ENCODE data around the gene FADS6. TPM values are rescaled to one million over a fixed set of nuclear protein-coding genes. Genes with fewer than 3 reads are reported as not detected.
A peak's percentile ranks its signal among the peaks of the same experiment; 100 is the strongest.

Gene FADS6
- total and polyA plus RNA-seq, 2 experiments from 2014 or later = 0.42 to 0.73 TPM

- H3K27me3 Mint-ChIP-seq (ENCODE audit: insufficient read depth, low read depth, poor library complexity) = peaks cover 14% of the 10 kb centered on the region
- H2AFZ ChIP-seq = 0 out of 2 replicates have a peak overlapping the region, but pooled peaks have one; percentile 9
- TF ChIP-seq POLR2AphosphoS5 (IDR thresholded peaks at IDR 0.05; ENCODE audit: low read depth) = no peak
- TF ChIP-seq, protein P1, sequence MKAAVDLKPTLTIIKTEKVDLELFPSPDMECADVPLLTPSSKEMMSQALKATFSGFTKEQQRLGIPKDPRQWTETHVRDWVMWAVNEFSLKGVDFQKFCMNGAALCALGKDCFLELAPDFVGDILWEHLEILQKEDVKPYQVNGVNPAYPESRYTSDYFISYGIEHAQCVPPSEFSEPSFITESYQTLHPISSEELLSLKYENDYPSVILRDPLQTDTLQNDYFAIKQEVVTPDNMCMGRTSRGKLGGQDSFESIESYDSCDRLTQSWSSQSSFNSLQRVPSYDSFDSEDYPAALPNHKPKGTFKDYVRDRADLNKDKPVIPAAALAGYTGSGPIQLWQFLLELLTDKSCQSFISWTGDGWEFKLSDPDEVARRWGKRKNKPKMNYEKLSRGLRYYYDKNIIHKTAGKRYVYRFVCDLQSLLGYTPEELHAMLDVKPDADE (IDR thresholded peaks at IDR 0.05) = no peak
- TF ChIP-seq NANOG (IDR thresholded peaks at IDR 0.05; ENCODE audit: borderline replicate concordance) = no peak
- TF ChIP-seq EZH2phosphoT487 (IDR thresholded peaks at IDR 0.05; ENCODE audit: unreplicated experiment) = no peak
- TF ChIP-seq, protein P2, sequence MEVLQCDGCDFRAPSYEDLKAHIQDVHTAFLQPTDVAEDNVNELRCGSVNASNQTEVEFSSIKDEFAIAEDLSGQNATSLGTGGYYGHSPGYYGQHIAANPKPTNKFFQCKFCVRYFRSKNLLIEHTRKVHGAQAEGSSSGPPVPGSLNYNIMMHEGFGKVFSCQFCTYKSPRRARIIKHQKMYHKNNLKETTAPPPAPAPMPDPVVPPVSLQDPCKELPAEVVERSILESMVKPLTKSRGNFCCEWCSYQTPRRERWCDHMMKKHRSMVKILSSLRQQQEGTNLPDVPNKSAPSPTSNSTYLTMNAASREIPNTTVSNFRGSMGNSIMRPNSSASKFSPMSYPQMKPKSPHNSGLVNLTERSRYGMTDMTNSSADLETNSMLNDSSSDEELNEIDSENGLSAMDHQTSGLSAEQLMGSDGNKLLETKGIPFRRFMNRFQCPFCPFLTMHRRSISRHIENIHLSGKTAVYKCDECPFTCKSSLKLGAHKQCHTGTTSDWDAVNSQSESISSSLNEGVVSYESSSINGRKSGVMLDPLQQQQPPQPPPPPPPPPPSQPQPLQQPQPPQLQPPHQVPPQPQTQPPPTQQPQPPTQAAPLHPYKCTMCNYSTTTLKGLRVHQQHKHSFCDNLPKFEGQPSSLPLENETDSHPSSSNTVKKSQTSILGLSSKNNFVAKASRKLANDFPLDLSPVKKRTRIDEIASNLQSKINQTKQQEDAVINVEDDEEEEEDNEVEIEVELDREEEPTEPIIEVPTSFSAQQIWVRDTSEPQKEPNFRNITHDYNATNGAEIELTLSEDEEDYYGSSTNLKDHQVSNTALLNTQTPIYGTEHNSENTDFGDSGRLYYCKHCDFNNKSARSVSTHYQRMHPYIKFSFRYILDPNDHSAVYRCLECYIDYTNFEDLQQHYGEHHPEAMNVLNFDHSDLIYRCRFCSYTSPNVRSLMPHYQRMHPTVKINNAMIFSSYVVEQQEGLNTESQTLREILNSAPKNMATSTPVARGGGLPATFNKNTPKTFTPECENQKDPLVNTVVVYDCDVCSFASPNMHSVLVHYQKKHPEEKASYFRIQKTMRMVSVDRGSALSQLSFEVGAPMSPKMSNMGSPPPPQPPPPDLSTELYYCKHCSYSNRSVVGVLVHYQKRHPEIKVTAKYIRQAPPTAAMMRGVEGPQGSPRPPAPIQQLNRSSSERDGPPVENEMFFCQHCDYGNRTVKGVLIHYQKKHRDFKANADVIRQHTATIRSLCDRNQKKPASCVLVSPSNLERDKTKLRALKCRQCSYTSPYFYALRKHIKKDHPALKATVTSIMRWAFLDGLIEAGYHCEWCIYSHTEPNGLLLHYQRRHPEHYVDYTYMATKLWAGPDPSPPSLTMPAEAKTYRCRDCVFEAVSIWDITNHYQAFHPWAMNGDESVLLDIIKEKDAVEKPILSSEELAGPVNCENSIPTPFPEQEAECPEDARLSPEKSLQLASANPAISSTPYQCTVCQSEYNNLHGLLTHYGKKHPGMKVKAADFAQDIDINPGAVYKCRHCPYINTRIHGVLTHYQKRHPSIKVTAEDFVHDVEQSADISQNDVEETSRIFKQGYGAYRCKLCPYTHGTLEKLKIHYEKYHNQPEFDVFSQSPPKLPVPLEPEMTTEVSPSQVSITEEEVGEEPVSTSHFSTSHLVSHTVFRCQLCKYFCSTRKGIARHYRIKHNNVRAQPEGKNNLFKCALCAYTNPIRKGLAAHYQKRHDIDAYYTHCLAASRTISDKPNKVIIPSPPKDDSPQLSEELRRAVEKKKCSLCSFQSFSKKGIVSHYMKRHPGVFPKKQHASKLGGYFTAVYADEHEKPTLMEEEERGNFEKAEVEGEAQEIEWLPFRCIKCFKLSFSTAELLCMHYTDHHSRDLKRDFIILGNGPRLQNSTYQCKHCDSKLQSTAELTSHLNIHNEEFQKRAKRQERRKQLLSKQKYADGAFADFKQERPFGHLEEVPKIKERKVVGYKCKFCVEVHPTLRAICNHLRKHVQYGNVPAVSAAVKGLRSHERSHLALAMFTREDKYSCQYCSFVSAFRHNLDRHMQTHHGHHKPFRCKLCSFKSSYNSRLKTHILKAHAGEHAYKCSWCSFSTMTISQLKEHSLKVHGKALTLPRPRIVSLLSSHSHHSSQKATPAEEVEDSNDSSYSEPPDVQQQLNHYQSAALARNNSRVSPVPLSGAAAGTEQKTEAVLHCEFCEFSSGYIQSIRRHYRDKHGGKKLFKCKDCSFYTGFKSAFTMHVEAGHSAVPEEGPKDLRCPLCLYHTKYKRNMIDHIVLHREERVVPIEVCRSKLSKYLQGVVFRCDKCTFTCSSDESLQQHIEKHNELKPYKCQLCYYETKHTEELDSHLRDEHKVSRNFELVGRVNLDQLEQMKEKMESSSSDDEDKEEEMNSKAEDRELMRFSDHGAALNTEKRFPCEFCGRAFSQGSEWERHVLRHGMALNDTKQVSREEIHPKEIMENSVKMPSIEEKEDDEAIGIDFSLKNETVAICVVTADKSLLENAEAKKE (CRISPR knock-in tag; IDR thresholded peaks at IDR 0.05) = no peak
- TF ChIP-seq ZNF331 (CRISPR knock-in tag; IDR thresholded peaks at IDR 0.05; ENCODE audit: low read depth) = no peak
- TF ChIP-seq JUNB (IDR thresholded peaks at IDR 0.05; ENCODE audit: unreplicated experiment) = no peak
- no peak for TF ChIP-seq REST (IDR thresholded peaks at IDR 0.05; ENCODE audit: unreplicated experiment)
- no peak for TF ChIP-seq EZH2 (IDR thresholded peaks at IDR 0.05; ENCODE audit: low read depth, unreplicated experiment)
- H3K4me2 ChIP-seq = peak overlapping the region; percentile 64; the same call in 1 of the 2 replicates
- no peaks in the 10 kb centered on the region for H3K36me3 Mint-ChIP-seq (ENCODE audit: low read depth)
- no peaks in the 10 kb centered on the region for H3K79me2 ChIP-seq (replicated peaks; ENCODE audit: insufficient read depth)
- no peaks in the 10 kb centered on the region for H4K20me1 ChIP-seq (replicated peaks; ENCODE audit: insufficient read depth)
- no peak overlapping the region for H3K27ac Mint-ChIP-seq
- H3F3A ChIP-seq (replicated peaks; ENCODE audit: low read depth) = no peaks in the 10 kb centered on the region
- H3K4me3 Mint-ChIP-seq = no peak overlapping the region
- H3K4me1 Mint-ChIP-seq = peaks cover 10% of the 10 kb centered on the region
- no peaks in the 10 kb centered on the region for H3K36me3 ChIP-seq (ENCODE audit: insufficient read depth)
- no peaks in the 10 kb centered on the region for H3K27me3 ChIP-seq (ENCODE audit: insufficient read depth)
- H3K4me1 ChIP-seq (ENCODE audit: insufficient read depth) = peaks cover 6% of the 10 kb centered on the region; the same call in 1 of the 2 replicates
- DNase-seq (ENCODE audit: low spot score) = peak; percentile 46
- no peak overlapping the region for H3K4me3 ChIP-seq
- no peaks in the 10 kb centered on the region for H3K9me3 Mint-ChIP-seq
- H3K27ac ChIP-seq (ENCODE audit: low read depth) = no peak overlapping the region
- no peaks in the 10 kb centered on the region for H3K9me2 ChIP-seq (ENCODE audit: insufficient read depth)
- ATAC-seq = peak; percentile 58
Observed at GRCh38 chr17:74883241-74883745, 10.1 kb downstream of the FADS6 start.

Measured in GM23338 (cell line).